GM03348 (cell line): ENCODE results near the gene UNC80.

Experiments used
- DNase-seq: peaks from one replicate; pipeline ENCODE4 v3.0.0; 2012; ENCODE audit warnings: low spot score

The UNC80 gene

GRCh38 chr2:210020138-210020537 is 248.5 kb downstream of the UNC80 start:
- DNase-seq: no peak

GRCh38 chr2:210022824-210023223 is 251.2 kb downstream of the UNC80 start:
- DNase-seq: no peak

DNA sequence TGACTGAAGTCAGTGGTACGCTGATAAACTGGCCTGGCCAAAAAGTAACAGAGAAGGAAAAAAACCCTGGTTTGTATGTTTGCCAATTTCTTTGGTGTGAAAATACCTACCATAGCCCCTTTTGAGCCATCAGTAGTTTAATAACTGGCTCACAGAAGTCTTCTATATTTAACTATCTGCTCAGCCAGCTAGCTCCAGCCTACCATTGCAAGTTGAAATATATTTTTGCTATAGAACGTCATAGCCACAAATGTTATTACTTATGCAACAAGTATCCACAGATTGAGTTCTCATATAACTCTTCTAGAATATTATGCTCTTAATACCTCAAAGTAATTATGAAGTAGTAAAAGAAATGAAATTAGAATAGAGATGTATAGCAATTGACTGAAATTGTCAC is 256.0 kb downstream of the UNC80 start:
- DNase-seq: no peak

DNA sequence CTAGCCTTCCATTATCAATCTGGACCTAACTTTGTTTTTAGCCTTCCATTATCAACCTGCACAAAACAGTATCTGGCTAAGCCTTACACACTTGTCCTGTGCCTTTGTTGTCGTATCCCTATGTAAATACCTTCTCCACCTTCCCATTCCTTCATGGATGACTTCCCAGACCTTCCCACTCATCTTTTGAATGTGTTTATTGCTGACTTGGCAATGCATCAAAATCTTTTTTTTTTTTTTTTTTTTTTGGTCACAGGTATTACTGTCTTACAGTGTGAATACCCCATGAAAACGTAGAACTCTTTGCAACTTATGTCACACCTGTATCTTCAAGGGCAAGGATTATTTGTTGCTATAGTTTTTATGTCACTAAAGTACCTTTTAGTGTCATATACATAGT is 256.5 kb downstream of the UNC80 start:
- no peak for DNase-seq

GRCh38 chr2:210034087-210034683 is 262.6 kb downstream of the UNC80 start:
- DNase-seq: no peak

GRCh38 chr2:210035679-210036078 is 264.0 kb downstream of the UNC80 start:
- no peak for DNase-seq

DNA sequence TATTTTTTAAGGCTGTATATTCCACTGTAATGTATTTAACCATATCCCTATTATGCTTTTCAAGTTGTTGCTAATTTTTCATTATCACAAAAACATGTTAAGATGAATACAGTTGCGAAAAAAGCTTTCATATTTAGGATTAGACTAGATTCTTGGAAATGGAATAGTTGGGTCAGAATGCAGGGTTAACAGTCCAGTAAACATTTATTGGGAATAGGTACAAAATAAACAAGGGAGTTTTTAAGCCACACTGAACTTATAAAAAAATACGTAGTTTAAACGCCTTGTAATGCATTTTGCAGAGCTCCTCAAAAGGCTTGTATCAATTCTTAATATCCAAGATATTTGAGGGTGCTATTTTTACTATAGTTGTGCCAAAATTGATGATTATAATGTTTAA is 266.4 kb downstream of the UNC80 start:
- DNase-seq: no peak

GRCh38 chr2:210046851-210047500 is 275.3 kb downstream of the UNC80 start:
- no peak for DNase-seq
